K562 (cell line): Measurements from ENCODE around the gene ANO6. TPM values are rescaled to one million over a fixed set of nuclear protein-coding genes. Genes with fewer than 3 reads are reported as not detected.

Experiments used
- BCLAF1 ChIP-seq, 2 experiments: fragments of 450-650 bp in 1 of 2; IDR thresholded peaks; 2 replicates each; pipeline ENCODE4 v1.6.1; 2011 to 2017; ENCODE audit warnings: low read depth in 2 of 2, antibody characterized with exemption in 1 of 2, borderline replicate concordance in 1 of 2, low read length in 1 of 2, mild to moderate bottlenecking in 1 of 2, mixed read lengths in 1 of 2; ENCODE audit not compliant: control insufficient read depth in 1 of 2
- EHMT2 ChIP-seq: fragments of 450-650 bp; IDR thresholded peaks from 2 replicates; pipeline ENCODE4 v1.6.1; 2018; ENCODE audit warnings: antibody characterized with exemption
- ILF3 ChIP-seq: fragments of 450-650 bp; IDR thresholded peaks from 2 replicates; pipeline ENCODE4 v1.6.1; 2018; ENCODE audit warnings: antibody characterized with exemption, mild to moderate bottlenecking, moderate library complexity, borderline replicate concordance
- MGA ChIP-seq: fragments of 450-650 bp; IDR thresholded peaks from 2 replicates; pipeline ENCODE4 v1.6.1; 2016; ENCODE audit warnings: mild to moderate bottlenecking, moderate library complexity
- NCOA6 ChIP-seq: fragments of 450-650 bp; IDR thresholded peaks from 2 replicates; pipeline ENCODE4 v1.6.1; 2017; ENCODE audit warnings: mild to moderate bottlenecking
- NFXL1 ChIP-seq: fragments of 450-650 bp; formaldehyde crosslinking; IDR thresholded peaks from 2 replicates; pipeline ENCODE4 v1.4.0; 2021; ENCODE audit warnings: mild to moderate bottlenecking
- POLR2A ChIP-seq: fragments of 450-650 bp; conservative IDR thresholded peaks from 2 replicates; pipeline ENCODE4 v1.6.1; 2016
- TAF1 ChIP-seq: IDR thresholded peaks from 2 replicates; pipeline ENCODE4 v1.6.1; 2011; ENCODE audit warnings: mild to moderate bottlenecking, low read length, moderate library complexity; ENCODE audit not compliant: insufficient read depth, control insufficient read depth, severe bottlenecking; ENCODE audit errors: extremely low read depth
- TFAP4 ChIP-seq: sonication (generic); formaldehyde crosslinking; IDR thresholded peaks from 2 replicates; pipeline ENCODE4 v1.8.0; 2022; ENCODE audit warnings: missing genetic modification reagents, mild to moderate bottlenecking, moderate library complexity, borderline replicate concordance
- YBX1 ChIP-seq: fragments of 450-650 bp; IDR thresholded peaks from 2 replicates; pipeline ENCODE4 v1.7.1; 2016; ENCODE audit warnings: mild to moderate bottlenecking
- polyA plus RNA-seq, 8 experiments: library from polyadenylated mRNA; depleted of rRNA in 4 of 8; stranded (reverse) in 5 of 8; unstranded in 3 of 8; fragments of >200 nt; fragmentation: Nextera tagmentation in 2 of 8; fragmentation: Illumina TruSeq in 1 of 8; extraction: Ambion mirVana in 2 of 8; extraction: Trizol in 1 of 8; gene quantifications; 2 replicates each; pipeline versions ENCODE4 v1.2.1 to v1.2.3, GENCODE V29; 2011 to 2014; ENCODE audit warnings: inconsistent platforms in 1 of 8, missing spikeins in 1 of 8
- total RNA-seq, 7 experiments: library from RNA; depleted of rRNA in 6 of 7; stranded (reverse); fragments of >200 nt in 6 of 7; fragmentation: Illumina TruSeq in 2 of 7; extraction: Trizol in 2 of 7; gene quantifications; 2 replicates each; pipeline versions ENCODE4 v1.2.1 to v1.2.3, GENCODE V29; 2011 to 2021; ENCODE audit warnings: low replicate concordance in 1 of 7

Gene ANO6
- total and polyA plus RNA-seq, 9 of the 15 experiments (the other 6 are each of a cell fraction or from before 2014, with no cell fraction given) = 3.5 to 24.7 (median 20.3) TPM

GRCh38 chr12:45216230-45216982, 511 bp downstream of the ANO6 start (continued):
- peak; percentile 47 for TF ChIP-seq MGA
- TF ChIP-seq EHMT2 = no peak
- no peak for TF ChIP-seq YBX1
- TF ChIP-seq POLR2A = no peak
- TF ChIP-seq TAF1 = no peak
- 0 out of 2 replicates have a peak, but pooled peaks have one; percentile 25 for TF ChIP-seq TFAP4 (CRISPR knock-in tag)
- 0 out of 2 replicates have a peak, but pooled peaks have one; percentile 37 for TF ChIP-seq NCOA6
- no peak for TF ChIP-seq NFXL1 (CRISPR knock-in tag)
- TF ChIP-seq BCLAF1 (IDR thresholded peaks at IDR 0.05; ENCODE audit: borderline replicate concordance in 1 of 2, control insufficient read depth in 1 of 2, low read depth in 2 of 2, low read length in 1 of 2) = no peak
- no peak for TF ChIP-seq ILF3
